MCF 10A (cell line): Measurements from ENCODE around the gene SCN2B. TPM values are rescaled to one million over a fixed set of nuclear protein-coding genes. Genes with fewer than 3 reads are reported as not detected.

Source experiments
- BruUV-seq: library from RNA; stranded (reverse); fragments of 400-500 nt; replicated peaks from 2 replicates; lab custom pipeline; 2021; lab: Mats Ljungman, UMichigan
- CTCF ChIA-PET: fragments of 300-600 bp; sonication (Branson Sonifier 250); formaldehyde crosslinking; extraction: SDS; loops from one replicate; lab custom pipeline; 2021; ENCODE audit warnings: antibody characterized with exemption, inconsistent platforms; lab: Yijun Ruan, JAX
- POLR2A ChIA-PET: fragments of 300-600, 350-650 bp; sonication (Branson Sonifier 250); formaldehyde crosslinking; extraction: SDS; loops from one replicate; lab custom pipeline; 2020; ENCODE audit warnings: antibody characterized with exemption, inconsistent platforms; lab: Yijun Ruan, JAX
- DNase-seq: peaks from one replicate; pipeline ENCODE4 v3.0.0-alpha.2; 2018; ENCODE audit not compliant: unreplicated experiment
- H3K27ac Mint-ChIP-seq: one replicate; pipeline ENCODE4 v1.8.0; 2022; ENCODE audit warnings: mild to moderate bottlenecking, low read depth, mixed read lengths; ENCODE audit not compliant: unreplicated experiment
- H3K27me3 Mint-ChIP-seq: one replicate; pipeline ENCODE4 v1.8.0; 2022; ENCODE audit warnings: mixed read lengths; ENCODE audit not compliant: insufficient read depth, unreplicated experiment
- H3K36me3 Mint-ChIP-seq: one replicate; pipeline ENCODE4 v1.8.0; 2022; ENCODE audit warnings: mild to moderate bottlenecking, moderate library complexity, mixed read lengths; ENCODE audit not compliant: insufficient read depth, unreplicated experiment
- H3K4me1 Mint-ChIP-seq: one replicate; pipeline ENCODE4 v1.8.0; 2022; ENCODE audit warnings: mixed read lengths; ENCODE audit not compliant: insufficient read depth, unreplicated experiment
- H3K4me3 Mint-ChIP-seq: one replicate; pipeline ENCODE4 v1.8.0; 2022; ENCODE audit warnings: mild to moderate bottlenecking, moderate library complexity, mixed read lengths; ENCODE audit not compliant: unreplicated experiment
- H3K9me3 Mint-ChIP-seq: one replicate; pipeline ENCODE4 v1.8.0; 2022; ENCODE audit warnings: mixed read lengths; ENCODE audit not compliant: unreplicated experiment
- CTCF ChIP-seq: fragments of 200-600 bp; IDR thresholded peaks from one replicate; pipeline ENCODE4 v1.8.0; 2022; ENCODE audit warnings: antibody characterized with exemption, mild to moderate bottlenecking; ENCODE audit not compliant: unreplicated experiment
- intact Hi-C: fragments of 100-400 bp; cut with micrococcal nuclease; formaldehyde crosslinking; loops from 2 replicates; pipeline ENCODE4 v1.14.1; 2022
- total RNA-seq: library from RNA; stranded (reverse); gene quantifications from 2 replicates; pipeline ENCODE4 v1.2.3, GENCODE V29; 2022

SCN2B gene
- total RNA-seq, 1 experiment from 2014 or later = not detected

GRCh38 chr11:118210323-118210722, 33.9 kb upstream of the SCN2B start:
- DNase-seq = no peak
- BruUV-seq = no TSS peak
- Mint-ChIP-seq H3K36me3 (no peaks in the 10 kb centered on the region), H3K4me3 (no peak overlapping the region), H3K27ac (no peak overlapping the region), H3K4me1 (no peaks in the 10 kb centered on the region), H3K9me3 (no peaks in the 10 kb centered on the region), H3K27me3 (peaks cover 59% of the 10 kb centered on the region)
- intact Hi-C loops = no loop called here
- POLR2A ChIA-PET = interaction anchor here (2.2 kb wide), 1 partner anchor 54 kb away, joined by 12 read pairs; the partner anchor contains the start of gene MPZL2
- CTCF ChIA-PET = no interaction called here
- TF ChIP-seq CTCF = no peak

- TF ChIP-seq CTCF = no peak
- Mint-ChIP-seq H3K9me3 (no peaks in the 10 kb centered on the region), H3K27ac (no peak overlapping the region), H3K27me3 (peaks cover 46% of the 10 kb centered on the region), H3K4me1 (no peaks in the 10 kb centered on the region), H3K4me3 (no peak overlapping the region), H3K36me3 (no peaks in the 10 kb centered on the region)
- no TSS peak for BruUV-seq
- DNase-seq = no peak
- CTCF ChIA-PET = interaction anchor here (0.9 to 2.3 kb wide), 2 partner anchors 10 to 15 kb away, joined by 3 to 11 read pairs; no protein-coding TSS in a partner anchor
- POLR2A ChIA-PET = interaction anchor here (1.3 kb wide), 1 partner anchor 43 kb away, joined by 3 read pairs; the partner anchor contains the start of gene MPZL3
- intact Hi-C loops = no loop called here
Observed at GRCh38 chr11:118209033-118209432, 32.6 kb upstream of the SCN2B start.

- H3K27ac Mint-ChIP-seq = no peak overlapping the region
- H3K36me3 Mint-ChIP-seq = no peaks in the 10 kb centered on the region
- H3K9me3 Mint-ChIP-seq = no peaks in the 10 kb centered on the region
- TF ChIP-seq CTCF = no peak
- BruUV-seq = no TSS peak
- H3K27me3 Mint-ChIP-seq = peaks cover 26% of the 10 kb centered on the region
- no peaks in the 10 kb centered on the region for H3K4me1 Mint-ChIP-seq
- DNase-seq = no peak
- POLR2A ChIA-PET = no interaction called here
- intact Hi-C loops = no loop called here
- H3K4me3 Mint-ChIP-seq = no peak overlapping the region
- CTCF ChIA-PET = interaction anchor here (2.3 kb wide), 1 partner anchor 8 kb away, joined by 11 read pairs; no protein-coding TSS in a partner anchor
Observed at GRCh38 chr11:118207079-118207478, 30.6 kb upstream of the SCN2B start.

GRCh38 chr11:118206391-118207031, 30.1 kb upstream of the SCN2B start:
- Mint-ChIP-seq H3K4me3 (no peak overlapping the region), H3K36me3 (no peaks in the 10 kb centered on the region), H3K9me3 (no peaks in the 10 kb centered on the region), H3K27me3 (peaks cover 21% of the 10 kb centered on the region), H3K27ac (no peak overlapping the region), H3K4me1 (no peaks in the 10 kb centered on the region)
- CTCF ChIA-PET = interaction anchor here (0.8 kb wide), 1 partner anchor 147 kb away, joined by 4 read pairs; no protein-coding TSS in a partner anchor
- DNase-seq = no peak
- no TSS peak for BruUV-seq
- POLR2A ChIA-PET = interaction anchor here (0.7 kb wide), 1 partner anchor 46 kb away, joined by 3 read pairs; the partner anchor contains the start of gene MPZL3
- TF ChIP-seq CTCF = no peak
- intact Hi-C loops = no loop called here
